Epithelial cell of esophagus (primary cell): ENCODE data around the gene GORASP2.
"Not testable (repeated sequence)": the region's sequence is repeated elsewhere in the genome, so short reads cannot be mapped to it uniquely, and the experiment has no call there.

Experiments used
- DNase-seq: peaks from one replicate; pipeline ENCODE4 v3.0.0; 2010; ENCODE audit warnings: low read depth
- H3K4me3 ChIP-seq: 2 replicates; pipeline ENCODE4 v1.5.1; 2011; ENCODE audit warnings: mild to moderate bottlenecking, low read length, control low read depth
- TF ChIP-seq, protein P1 (sequence below): IDR thresholded peaks from 2 replicates; pipeline ENCODE4 v1.5.1; 2011; ENCODE audit warnings: low read depth, mild to moderate bottlenecking, low read length, control low read depth, inconsistent platforms; ENCODE audit not compliant: insufficient read depth; ENCODE audit errors: missing control alignments

GORASP2 gene

DNA sequence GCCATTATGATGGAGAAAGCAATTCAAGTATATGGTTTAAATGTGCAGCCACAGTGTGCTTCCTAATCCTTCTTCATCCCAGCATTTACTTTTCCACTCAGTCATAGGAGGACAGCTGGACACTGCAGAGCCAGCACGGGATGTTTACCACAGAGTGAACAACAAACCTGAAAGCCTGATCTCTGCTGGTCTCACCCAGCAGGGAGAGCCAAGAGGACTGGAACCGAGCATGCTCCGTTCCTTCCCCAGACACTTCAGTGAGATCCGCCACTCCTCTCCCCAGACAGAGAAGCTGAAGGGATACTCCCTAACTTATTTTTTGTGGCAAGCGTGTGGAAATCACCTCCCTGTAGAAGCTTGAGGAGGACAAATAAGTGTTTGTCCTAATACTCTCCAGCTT, 23.2 kb upstream of the GORASP2 start:
- no peak for DNase-seq
- TF ChIP-seq, protein P1, sequence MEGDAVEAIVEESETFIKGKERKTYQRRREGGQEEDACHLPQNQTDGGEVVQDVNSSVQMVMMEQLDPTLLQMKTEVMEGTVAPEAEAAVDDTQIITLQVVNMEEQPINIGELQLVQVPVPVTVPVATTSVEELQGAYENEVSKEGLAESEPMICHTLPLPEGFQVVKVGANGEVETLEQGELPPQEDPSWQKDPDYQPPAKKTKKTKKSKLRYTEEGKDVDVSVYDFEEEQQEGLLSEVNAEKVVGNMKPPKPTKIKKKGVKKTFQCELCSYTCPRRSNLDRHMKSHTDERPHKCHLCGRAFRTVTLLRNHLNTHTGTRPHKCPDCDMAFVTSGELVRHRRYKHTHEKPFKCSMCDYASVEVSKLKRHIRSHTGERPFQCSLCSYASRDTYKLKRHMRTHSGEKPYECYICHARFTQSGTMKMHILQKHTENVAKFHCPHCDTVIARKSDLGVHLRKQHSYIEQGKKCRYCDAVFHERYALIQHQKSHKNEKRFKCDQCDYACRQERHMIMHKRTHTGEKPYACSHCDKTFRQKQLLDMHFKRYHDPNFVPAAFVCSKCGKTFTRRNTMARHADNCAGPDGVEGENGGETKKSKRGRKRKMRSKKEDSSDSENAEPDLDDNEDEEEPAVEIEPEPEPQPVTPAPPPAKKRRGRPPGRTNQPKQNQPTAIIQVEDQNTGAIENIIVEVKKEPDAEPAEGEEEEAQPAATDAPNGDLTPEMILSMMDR, result no peak
- H3K4me3 ChIP-seq, result no peak overlapping the region

DNA sequence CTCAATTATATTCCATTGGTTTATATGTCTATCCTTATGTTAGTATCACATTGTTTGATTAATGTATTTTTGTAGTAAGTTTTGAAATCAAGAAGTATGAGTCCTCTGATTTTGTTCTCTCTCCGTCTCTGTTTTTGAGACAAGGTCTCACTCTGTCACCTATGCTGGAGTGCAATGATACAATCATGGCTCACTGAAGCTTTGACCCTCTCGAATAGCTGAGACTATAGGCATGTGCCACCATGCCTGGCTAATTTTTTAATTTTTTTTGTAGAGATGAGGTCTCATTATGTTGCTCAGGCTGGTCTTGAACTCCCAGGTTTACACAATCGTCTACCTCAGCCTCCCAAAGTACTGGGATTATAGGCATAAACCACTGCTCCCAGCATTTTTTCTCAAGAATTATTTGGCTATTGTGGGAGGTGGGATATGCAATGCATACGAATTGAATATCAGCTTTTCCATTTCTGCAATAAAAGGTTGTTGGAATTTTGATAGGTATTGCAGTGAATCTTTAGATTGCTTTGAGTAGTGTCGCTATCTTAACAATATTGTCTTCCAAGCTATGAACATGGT, 17.7 kb upstream of the GORASP2 start:
- no peak for DNase-seq
- H3K4me3 ChIP-seq, result no peak overlapping the region
- TF ChIP-seq, protein P1, result no peak

DNA sequence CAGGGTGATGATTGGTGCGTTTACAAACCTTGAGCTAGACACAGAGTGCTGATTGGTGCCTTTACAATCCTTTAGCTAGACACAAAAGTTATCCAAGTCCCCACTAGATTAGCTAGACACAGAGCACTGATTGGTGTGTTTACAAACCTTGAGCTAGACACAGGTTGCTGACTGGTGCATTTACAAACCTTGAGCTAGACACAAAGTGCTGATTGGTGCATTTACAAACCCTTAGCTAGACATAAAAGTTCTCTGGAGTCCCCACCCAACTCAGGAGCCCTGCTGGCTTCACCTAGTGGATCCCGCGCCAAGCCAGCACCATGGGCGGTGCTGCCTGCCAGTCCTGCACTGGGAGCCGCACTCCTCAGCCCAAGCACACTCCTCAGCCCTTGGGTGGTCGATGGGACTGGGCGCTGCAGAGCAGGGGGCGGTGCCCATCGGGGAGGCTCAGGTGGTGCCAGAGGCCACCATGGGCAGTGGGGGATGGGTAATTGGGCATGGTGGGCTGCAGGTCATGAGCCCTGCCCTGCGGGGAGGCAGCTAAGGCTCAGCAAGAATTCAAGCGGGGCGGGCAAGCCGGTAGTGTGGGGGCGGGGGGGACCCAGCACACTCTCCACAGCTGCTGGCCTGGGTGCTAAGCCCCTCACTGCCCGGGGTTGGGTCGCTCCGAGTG, 13.9 kb upstream of the GORASP2 start:
- H3K4me3 ChIP-seq, DNase-seq: not testable (repeated sequence)

DNA sequence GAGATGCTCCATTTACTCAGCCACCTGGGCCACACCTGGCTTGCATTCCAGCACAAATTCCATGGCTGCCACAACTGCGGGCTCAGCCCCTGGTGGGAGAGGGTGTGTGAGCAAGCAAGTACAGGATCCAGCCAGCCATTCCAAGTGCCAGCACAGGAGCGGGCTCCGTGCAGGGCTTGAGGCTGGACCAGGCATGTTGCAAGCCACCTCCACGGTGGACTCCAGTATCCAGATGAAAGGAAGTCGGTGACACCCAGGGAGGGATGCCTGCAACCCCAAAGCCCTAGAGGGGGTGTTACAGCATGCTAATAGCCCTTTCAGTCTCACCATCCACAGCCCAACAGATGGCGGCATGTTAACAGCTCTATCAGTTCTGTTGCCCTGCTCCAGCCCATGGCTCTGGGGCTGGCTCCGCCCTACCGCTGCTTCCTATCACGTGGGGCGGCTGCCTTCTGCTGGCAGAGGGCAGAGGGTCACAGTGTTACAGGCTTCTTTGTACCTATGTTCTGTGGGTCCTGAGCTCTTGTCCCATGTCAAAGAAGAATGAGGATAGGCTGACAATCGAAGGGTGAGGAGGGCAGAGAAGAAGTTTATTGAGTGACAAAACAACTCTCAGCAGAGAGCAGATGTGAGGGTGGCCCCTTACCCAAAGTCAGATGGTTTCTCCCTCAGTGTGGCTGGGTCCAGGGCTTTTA, 11.7 kb upstream of the GORASP2 start:
- TF ChIP-seq, protein P1, result no peak
- H3K4me3 ChIP-seq, result no peak overlapping the region
- no peak for DNase-seq

DNA sequence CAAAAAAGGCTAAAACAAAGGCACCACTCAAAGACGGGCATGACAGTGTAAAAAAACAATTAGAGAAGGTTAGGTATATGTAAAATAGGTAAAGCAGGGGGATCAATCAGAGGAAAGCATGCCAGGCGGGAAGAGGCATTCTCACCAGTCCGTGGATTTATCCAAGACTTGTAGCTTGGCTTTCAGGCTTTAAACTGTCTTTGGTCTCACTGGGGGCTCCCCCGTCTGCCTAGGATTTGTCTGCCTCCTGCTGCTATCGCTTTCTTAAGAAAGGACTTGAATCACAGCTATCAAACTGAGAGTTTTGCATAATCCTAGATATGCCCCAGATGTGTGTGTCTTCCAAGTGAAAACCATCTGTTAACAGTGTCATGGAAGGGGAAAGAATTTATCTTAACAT, 11.1 kb upstream of the GORASP2 start:
- H3K4me3 ChIP-seq, result no peak overlapping the region
- DNase-seq, result no peak
- TF ChIP-seq, protein P1, result no peak

DNA sequence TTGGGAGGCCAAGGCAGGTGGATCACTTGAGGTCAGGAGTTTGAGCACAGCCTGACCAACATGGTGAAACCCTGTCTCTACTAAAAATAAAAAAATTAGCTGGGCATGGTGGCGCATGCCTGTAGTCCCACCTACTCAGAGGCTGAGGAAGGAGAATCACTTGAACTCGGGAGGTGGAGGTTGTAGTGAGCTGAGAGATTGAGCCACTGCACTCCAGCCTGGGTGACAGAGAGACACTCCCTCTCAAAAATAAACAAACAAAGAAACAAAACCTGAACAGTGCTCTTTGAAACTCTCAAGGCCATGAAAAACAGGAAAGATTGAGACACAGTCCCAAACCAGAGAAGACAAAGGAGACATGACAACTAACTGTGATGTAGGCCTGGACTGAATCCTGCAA, 7.2 kb upstream of the GORASP2 start:
- DNase-seq, H3K4me3 ChIP-seq: not testable (repeated sequence)

DNA sequence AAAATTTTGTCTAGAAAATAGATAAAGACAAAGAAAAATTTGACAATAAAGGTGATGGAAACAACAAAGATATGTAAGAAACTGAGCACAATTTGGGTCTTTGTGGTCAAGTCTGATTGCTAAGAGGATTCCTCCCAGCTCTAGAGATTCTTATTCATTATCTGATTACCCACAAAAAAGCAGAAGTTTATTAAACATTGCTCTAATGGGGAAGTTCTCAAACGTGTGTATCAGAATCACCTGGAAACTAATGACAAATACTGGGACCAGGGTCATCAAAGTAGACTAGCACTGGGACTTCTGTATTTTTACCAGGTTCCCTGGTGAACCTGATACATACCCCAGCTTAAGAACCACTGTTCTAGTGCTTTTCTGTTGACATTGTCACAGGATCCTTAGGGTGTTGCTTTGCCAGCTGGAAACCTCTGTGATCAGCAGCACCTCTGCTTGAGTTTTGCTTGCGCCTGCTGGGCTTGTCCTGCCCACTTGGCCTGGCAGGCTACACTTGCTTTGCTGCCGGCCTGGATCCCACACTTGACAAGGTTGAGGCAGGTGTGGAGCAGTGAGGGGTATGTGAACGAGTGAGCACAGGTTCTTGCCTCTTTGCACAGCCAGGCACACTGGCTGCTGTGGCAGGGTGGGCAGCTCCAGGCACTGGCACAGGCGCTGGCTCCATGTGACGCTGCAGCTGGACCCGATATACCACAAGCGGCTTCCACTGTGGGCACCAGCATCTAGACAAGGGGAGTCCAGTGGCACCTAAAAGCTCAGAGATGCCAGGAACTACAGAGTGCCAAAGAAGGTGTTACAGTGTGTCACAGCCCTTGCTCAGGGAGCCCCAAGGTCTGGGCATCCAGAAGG, 6.2 kb upstream of the GORASP2 start:
- H3K4me3 ChIP-seq, result no peak overlapping the region
- DNase-seq, result no peak
- TF ChIP-seq, protein P1, result no peak
